ENCODE measurements around the gene ZNF581.

- TF ChIP-seq CTCF (IDR thresholded peaks at IDR 0.05): no peak
- TF ChIP-seq POLR2A (IDR thresholded peaks at IDR 0.05): no peak
Observed at GRCh38 chr19:55621673-55622231, 21.7 kb upstream of the ZNF581 start.

Measured in esophagus squamous epithelium (tissue), 4 donors.